T1000 (cell line): ENCODE results near the gene PCA3.
"Not testable (repeated sequence)": the region's sequence is repeated elsewhere in the genome, so short reads cannot be mapped to it uniquely, and the experiment has no call there.

Source experiments
- DNase-seq: peaks from one replicate; lab custom pipeline; 2025; ENCODE audit warnings: mixed read lengths; lab: John Stamatoyannopoulos, UW

Gene PCA3

GRCh38 chr9:76764138-76764537, at the start of gene PCA3:
Gene PCA3 (plus strand): TSS chr9:76764438.
- no peak for DNase-seq

- no peak for DNase-seq
Observed at GRCh38 chr9:76716085-76716672, 48.1 kb upstream of the PCA3 start.

GRCh38 chr9:76717176-76717575, 47.1 kb upstream of the PCA3 start:
- DNase-seq, result no peak

GRCh38 chr9:76717613-76718012, 46.6 kb upstream of the PCA3 start:
- DNase-seq, result no peak

GRCh38 chr9:76718166-76718565, 46.1 kb upstream of the PCA3 start:
- no peak for DNase-seq

GRCh38 chr9:76720245-76720644, 44.0 kb upstream of the PCA3 start:
- DNase-seq, result no peak

- DNase-seq, result no peak
Observed at GRCh38 chr9:76725011-76725546, 39.2 kb upstream of the PCA3 start.

GRCh38 chr9:76725885-76726284, 38.4 kb upstream of the PCA3 start:
- DNase-seq, result no peak

- DNase-seq, result no peak
Observed at GRCh38 chr9:76729116-76729515, 35.1 kb upstream of the PCA3 start.

- no peak for DNase-seq
Observed at GRCh38 chr9:76729980-76730737, 34.1 kb upstream of the PCA3 start.

- no peak for DNase-seq
Observed at GRCh38 chr9:76730801-76731200, 33.4 kb upstream of the PCA3 start.

GRCh38 chr9:76732341-76732958, 31.8 kb upstream of the PCA3 start:
- DNase-seq, result no peak

- DNase-seq, result no peak
Observed at GRCh38 chr9:76733096-76733495, 31.1 kb upstream of the PCA3 start.

GRCh38 chr9:76734716-76735115, 29.5 kb upstream of the PCA3 start:
- DNase-seq, result no peak

GRCh38 chr9:76737154-76737902, 26.9 kb upstream of the PCA3 start:
- DNase-seq, result no peak

- DNase-seq, result no peak
Observed at GRCh38 chr9:76738402-76738801, 25.8 kb upstream of the PCA3 start.

GRCh38 chr9:76741524-76741923, 22.7 kb upstream of the PCA3 start:
- DNase-seq, result no peak

- DNase-seq, result not testable (repeated sequence)
Observed at GRCh38 chr9:76742890-76743289, 21.3 kb upstream of the PCA3 start.

GRCh38 chr9:76743931-76744330, 20.3 kb upstream of the PCA3 start:
- DNase-seq, result no peak

GRCh38 chr9:76744336-76744735, 19.9 kb upstream of the PCA3 start:
- DNase-seq, result no peak

- DNase-seq, result no peak
Observed at GRCh38 chr9:76751001-76751400, 13.2 kb upstream of the PCA3 start.

- DNase-seq, result no peak
Observed at GRCh38 chr9:76756268-76756640, 8.0 kb upstream of the PCA3 start.
